Left ventricle myocardium inferior (tissue), 1 donor: ENCODE results near the gene TSPAN13. TPM values are rescaled to one million over a fixed set of nuclear protein-coding genes. Genes with fewer than 3 reads are reported as not detected.

Source experiments
- DNase-seq: peaks from one replicate; pipeline ENCODE4 v3.0.0-alpha.2; 2020
- H3K27ac ChIP-seq: fragments of 200-600 bp; replicated peaks from 2 replicates; pipeline ENCODE4 v1.8.0; 2021
- H3K27me3 ChIP-seq: fragments of 200-600 bp; 2 replicates; pipeline ENCODE4 v1.8.0; 2021; ENCODE audit warnings: low read depth
- H3K36me3 ChIP-seq: fragments of 200-600 bp; 2 replicates; pipeline ENCODE4 v1.8.0; 2021
- H3K4me1 ChIP-seq: fragments of 200-600 bp; 2 replicates; pipeline ENCODE4 v1.8.0; 2021
- H3K4me3 ChIP-seq: fragments of 200-600 bp; 2 replicates; pipeline ENCODE4 v1.8.0; 2021; ENCODE audit warnings: mild to moderate bottlenecking, moderate library complexity
- H3K9me3 ChIP-seq: fragments of 200-600 bp; replicated peaks from 2 replicates; pipeline ENCODE4 v1.8.0; 2021
- intact Hi-C: fragments of 100-400 bp; cut with micrococcal nuclease; formaldehyde crosslinking; loops from one replicate; pipeline ENCODE4 v1.11.0; 2022
- total RNA-seq: library from RNA; stranded (reverse); fragmentation: NEBNext Ultra II Directional; extraction: Animal tissue kit (Norgen Biotek cat#: 25700); gene quantifications from one replicate; pipeline ENCODE4 v1.2.1, GENCODE V29; 2021
- TF ChIP-seq, protein P1 (sequence below): fragments of 200-600 bp; IDR thresholded peaks from 2 replicates; pipeline ENCODE4 v1.8.0; 2021; ENCODE audit warnings: antibody characterized with exemption, mild to moderate bottlenecking, borderline replicate concordance
- donor health status: DM: no; HTN: yes; CAD: no; lungs with severe emphysema.

TSPAN13 gene
- total RNA-seq, 1 donor from 2014 or later, result 13.7 TPM

- H3K27me3 ChIP-seq, result no peaks in the 10 kb centered on the region
- no peaks in the 10 kb centered on the region for H3K36me3 ChIP-seq
- no peak overlapping the region for H3K4me3 ChIP-seq
- TF ChIP-seq, protein P1, sequence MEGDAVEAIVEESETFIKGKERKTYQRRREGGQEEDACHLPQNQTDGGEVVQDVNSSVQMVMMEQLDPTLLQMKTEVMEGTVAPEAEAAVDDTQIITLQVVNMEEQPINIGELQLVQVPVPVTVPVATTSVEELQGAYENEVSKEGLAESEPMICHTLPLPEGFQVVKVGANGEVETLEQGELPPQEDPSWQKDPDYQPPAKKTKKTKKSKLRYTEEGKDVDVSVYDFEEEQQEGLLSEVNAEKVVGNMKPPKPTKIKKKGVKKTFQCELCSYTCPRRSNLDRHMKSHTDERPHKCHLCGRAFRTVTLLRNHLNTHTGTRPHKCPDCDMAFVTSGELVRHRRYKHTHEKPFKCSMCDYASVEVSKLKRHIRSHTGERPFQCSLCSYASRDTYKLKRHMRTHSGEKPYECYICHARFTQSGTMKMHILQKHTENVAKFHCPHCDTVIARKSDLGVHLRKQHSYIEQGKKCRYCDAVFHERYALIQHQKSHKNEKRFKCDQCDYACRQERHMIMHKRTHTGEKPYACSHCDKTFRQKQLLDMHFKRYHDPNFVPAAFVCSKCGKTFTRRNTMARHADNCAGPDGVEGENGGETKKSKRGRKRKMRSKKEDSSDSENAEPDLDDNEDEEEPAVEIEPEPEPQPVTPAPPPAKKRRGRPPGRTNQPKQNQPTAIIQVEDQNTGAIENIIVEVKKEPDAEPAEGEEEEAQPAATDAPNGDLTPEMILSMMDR, result no peak
- DNase-seq, result no peak
- intact Hi-C loops, result no loop called here
- H3K4me1 ChIP-seq, result peaks cover 65% of the 10 kb centered on the region
- no peaks in the 10 kb centered on the region for H3K9me3 ChIP-seq
- peak overlapping the region; percentile 79 for H3K27ac ChIP-seq
These were observed 8.9 kb upstream of the TSPAN13 start for GRCh38 chr7:16744518-16745250.

DNA sequence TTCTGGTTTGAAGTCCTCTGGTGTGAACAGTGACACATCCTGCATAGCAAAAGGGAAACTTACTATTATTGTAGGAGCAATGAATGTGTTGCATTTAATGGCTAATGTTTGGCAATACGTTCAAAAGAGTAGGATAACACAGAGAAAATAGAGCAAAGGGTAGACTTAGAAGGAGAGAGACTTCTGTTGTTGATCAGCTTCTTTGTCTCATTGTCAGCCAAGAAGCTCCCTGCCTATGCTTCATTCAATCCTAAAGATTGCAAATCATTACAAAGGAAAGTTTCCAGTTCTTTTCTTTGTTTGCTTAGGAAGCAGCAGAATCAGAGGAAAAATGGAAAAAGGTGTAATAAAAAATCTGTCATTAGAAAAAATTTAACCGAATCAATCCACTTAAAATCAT is 7.9 kb upstream of the TSPAN13 start:
- Histone ChIP-seq H3K27ac (no peak overlapping the region), H3K9me3 (no peaks in the 10 kb centered on the region), H3K27me3 (no peaks in the 10 kb centered on the region), H3K4me1 (peaks cover 55% of the 10 kb centered on the region), H3K4me3 (no peak overlapping the region), H3K36me3 (no peaks in the 10 kb centered on the region)
- TF ChIP-seq, protein P1, result no peak
- intact Hi-C loops, result no loop called here
- DNase-seq, result no peak

DNA sequence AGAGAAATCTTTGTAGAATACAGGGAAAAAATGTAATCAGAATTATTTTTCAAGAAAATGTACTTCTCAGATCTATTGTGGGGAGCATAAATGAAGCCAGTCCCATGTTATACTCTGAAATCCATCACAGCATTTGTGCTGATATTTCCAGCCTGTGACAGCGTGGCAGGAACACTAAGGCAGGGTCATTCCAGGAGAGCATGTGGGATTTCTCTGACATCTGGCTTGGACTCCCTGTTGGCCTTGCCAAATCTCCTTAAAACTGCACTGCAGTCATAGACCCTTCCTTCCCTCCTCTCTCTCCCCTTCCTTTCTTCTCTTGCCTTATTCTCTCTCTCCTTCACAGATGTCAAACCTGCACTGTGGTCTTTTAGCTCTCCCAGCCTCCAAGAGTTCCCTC is 6.5 kb upstream of the TSPAN13 start:
- intact Hi-C loops, result no loop called here
- Histone ChIP-seq H3K4me1 (peaks cover 42% of the 10 kb centered on the region), H3K4me3 (no peak overlapping the region), H3K36me3 (no peaks in the 10 kb centered on the region), H3K27me3 (no peaks in the 10 kb centered on the region), H3K9me3 (no peaks in the 10 kb centered on the region), H3K27ac (peak overlapping the region; percentile 55)
- TF ChIP-seq, protein P1, result no peak
- peak; percentile 47 for DNase-seq

DNA sequence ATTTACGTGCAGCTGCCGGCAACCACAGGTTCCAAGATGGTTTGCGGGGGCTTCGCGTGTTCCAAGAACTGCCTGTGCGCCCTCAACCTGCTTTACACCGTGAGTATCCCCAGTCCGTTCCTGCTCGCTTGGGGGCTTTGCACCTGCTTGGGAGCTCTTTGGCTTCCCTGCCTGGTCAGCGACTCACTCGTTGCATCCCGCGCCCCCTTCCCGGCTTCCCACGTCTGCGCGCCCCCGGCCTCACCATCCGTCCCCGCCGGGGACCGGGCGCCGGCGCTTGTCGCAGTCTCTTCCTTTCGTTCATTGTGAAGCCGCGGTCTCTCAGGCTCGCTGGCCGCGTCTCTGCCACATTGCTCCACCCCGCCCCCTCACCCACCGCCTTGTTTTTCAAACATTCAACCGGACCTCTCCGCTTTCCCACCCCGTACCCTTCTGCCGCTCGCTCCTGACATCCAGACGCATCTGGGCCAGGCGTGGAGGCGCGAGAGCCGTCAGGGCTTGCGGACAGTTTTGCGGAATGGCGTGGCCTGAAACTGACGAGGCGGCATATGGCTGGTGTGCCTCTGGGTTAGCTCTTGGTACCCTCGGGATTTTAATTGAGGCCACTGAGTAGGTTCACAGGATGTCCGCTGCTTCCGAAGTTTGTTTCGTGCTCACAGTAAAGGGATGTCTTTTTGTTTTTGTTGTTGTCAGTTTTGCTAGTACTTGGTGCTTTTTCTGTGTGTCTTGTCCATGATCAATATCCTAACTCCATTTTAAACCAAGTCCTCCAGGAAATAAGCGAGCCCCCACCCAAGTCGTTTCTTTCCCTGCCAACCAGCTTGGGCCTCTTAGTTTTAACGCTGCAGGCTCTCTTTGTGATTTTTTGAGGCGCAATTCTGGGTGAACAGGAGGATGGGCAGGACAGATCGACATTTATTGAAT is 639 bp downstream of the TSPAN13 start:
- H3K27ac ChIP-seq, result peak overlapping the region; percentile 81
- H3K4me1 ChIP-seq, result peaks cover 33% of the 10 kb centered on the region
- H3K9me3 ChIP-seq, result no peaks in the 10 kb centered on the region
- H3K27me3 ChIP-seq, result no peaks in the 10 kb centered on the region
- TF ChIP-seq, protein P1, result no peak
- H3K4me3 ChIP-seq, result peak overlapping the region; percentile 89
- DNase-seq, result peak; percentile 33
- intact Hi-C loops, result no loop called here
- H3K36me3 ChIP-seq, result no peaks in the 10 kb centered on the region

- TF ChIP-seq, protein P1, result no peak
- H3K9me3 ChIP-seq, result no peaks in the 10 kb centered on the region
- intact Hi-C loops, result no loop called here
- H3K27me3 ChIP-seq, result no peaks in the 10 kb centered on the region
- H3K4me3 ChIP-seq, result peak overlapping the region; percentile 89
- peak overlapping the region; percentile 81 for H3K27ac ChIP-seq
- H3K4me1 ChIP-seq, result peaks cover 33% of the 10 kb centered on the region
- no peaks in the 10 kb centered on the region for H3K36me3 ChIP-seq
- DNase-seq, result no peak
These were observed 1.3 kb downstream of the TSPAN13 start for GRCh38 chr7:16754856-16755317.
